Stimulated activated CD4-positive, alpha-beta T cell treated with anti-CD3 and anti-CD28 coated beads, Interleukin-1b, Interleukin-23, amount 100 ng/mL, for 48 hours (primary cell): ENCODE measurements around the gene PRR16.

Experiments used
- DNase-seq: peaks from one replicate; pipeline ENCODE4 v3.0.0-alpha.2; 2020

PRR16 gene

DNA sequence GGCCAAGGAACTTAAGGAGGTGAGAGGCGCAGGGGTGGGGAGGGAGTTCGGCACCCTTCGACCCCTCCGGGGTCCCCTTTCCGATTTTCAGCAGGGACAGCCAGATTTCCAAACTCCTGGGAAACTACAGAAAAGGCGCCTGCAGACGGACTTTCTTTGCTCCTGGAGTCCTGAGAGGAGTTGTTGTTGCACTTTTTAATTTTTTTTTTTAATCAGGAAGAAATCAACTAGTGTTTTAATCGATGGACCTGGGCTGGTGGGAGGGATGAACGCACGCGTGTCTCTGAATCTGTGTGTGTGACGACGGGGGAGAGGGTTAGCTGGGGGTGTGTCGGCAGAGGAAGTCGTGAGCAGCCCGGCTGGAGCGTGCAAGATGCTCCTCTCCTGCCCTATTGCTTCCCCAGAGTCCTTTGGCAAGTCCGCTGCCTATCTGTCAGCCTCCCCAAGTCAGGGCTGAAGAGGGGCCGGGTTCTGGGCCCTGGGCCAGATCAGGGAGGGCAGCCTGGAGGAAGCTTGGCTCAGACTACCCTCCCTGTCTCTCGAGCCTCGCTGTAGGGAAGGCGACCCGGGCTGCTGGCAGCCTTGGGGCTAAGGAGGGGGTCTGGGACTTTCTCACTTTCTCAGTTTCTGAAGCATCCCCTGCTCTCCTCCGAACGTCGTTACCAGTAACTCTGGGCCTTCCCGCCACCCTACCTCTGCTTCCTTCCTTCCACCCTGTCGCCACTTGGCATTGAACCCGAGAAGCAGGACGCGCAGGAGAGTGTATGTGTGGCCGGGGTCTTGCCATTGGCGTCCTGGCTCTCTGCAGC, 731 bp downstream of the PRR16 start:
- DNase-seq, result no peak

DNA sequence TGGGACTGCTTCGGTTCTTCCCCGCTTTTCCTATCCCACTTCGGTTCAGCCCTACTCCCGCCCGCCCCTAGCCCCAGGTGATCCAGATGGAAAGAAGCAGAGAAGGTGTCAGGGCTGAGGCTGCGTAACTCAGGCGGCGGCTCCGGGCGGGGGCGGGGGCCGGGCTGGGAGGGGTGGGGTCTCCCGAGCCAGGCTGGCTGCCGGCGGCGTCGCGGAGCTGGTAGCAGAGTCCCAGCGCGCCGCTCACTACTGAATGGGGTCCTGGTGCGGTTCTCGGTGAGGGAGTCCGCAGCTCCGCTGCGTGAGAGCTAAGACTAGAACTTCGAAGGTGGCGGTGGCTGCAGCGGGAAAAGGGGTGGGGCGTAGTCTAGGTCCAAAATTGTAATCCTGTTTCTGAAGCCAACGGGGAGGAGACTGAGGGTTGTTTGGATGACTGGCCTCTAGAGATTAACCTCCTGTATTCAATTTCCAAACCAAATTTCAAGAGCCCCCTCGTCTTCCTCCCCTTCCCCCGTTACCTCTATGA, 1.4 kb downstream of the PRR16 start:
- DNase-seq, result no peak

DNA sequence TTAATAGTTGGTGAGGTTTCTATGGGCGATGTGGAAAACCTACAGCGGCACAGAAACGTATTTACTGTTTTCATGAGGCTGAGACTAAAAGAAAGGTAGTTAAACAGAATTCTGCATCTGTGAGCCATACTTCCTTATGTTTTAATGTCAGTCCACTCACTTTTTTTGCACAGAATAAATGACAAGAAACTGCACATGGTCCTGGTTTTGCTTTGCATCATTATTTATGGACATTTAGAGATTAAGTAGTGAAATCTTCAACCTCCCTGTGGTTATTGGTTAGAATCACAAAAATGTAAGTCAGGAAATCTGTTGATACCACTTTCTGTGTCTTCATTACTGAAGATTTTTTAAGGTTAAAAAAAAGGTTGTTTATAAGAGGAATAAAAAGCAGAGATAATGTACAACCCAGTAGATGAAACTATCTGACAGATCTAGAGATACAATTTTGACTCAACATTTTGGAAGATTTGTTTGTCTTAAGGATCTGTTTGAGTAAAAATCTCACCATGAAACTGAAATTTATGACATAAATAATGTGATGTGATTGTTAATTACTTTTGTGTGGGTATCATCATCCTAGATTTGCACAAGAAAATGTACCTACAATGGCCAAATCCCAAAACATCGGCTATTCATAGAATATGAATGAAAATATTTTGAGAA, 2.4 kb downstream of the PRR16 start:
- DNase-seq, result no peak

- no peak for DNase-seq
These were observed 7.9 kb downstream of the PRR16 start for GRCh38 chr5:120471971-120472370.

GRCh38 chr5:120472911-120473310, 8.8 kb downstream of the PRR16 start:
- DNase-seq, result no peak

DNA sequence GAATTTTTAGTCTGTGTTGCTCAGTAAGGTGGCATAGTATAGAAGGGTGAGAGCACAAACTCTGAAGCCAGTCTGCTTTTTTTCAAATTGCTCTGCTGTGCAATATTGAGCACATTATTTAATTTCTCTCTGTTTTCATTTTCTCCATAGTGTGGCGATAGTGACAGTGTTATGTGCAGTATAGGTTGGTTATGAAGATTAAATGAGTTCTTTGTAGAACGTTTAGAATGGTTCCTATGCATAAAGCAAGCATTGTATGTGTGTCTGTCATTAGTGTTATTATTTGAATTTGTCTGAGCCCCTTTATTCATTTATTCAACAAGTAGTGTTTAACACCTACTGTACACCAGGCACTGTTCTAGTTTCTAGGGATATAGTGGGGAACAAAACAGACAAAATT, 9.2 kb downstream of the PRR16 start:
- DNase-seq, result no peak

DNA sequence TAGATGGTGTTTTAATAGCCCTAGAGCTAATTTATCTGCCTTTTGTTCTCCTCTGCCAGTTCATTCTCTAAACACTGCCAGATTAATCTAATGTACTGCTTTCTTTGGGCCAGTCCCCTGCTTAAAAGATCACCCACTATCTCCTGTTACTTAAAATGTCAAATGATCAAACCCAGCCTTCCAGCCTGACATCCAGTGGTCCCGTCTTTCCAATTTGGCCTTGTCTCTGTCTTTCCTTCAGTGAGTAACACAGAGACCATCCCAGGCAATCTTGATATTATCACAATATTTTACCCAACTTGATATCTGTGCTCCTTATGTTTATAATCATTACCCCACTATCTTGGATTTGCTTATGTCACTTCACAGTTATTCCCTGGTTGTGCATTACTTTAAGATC, 12.0 kb downstream of the PRR16 start:
- DNase-seq, result no peak

- no peak for DNase-seq
These were observed 15.0 kb downstream of the PRR16 start for GRCh38 chr5:120479066-120479465.

GRCh38 chr5:120499876-120500563, 35.9 kb downstream of the PRR16 start:
- no peak for DNase-seq

DNA sequence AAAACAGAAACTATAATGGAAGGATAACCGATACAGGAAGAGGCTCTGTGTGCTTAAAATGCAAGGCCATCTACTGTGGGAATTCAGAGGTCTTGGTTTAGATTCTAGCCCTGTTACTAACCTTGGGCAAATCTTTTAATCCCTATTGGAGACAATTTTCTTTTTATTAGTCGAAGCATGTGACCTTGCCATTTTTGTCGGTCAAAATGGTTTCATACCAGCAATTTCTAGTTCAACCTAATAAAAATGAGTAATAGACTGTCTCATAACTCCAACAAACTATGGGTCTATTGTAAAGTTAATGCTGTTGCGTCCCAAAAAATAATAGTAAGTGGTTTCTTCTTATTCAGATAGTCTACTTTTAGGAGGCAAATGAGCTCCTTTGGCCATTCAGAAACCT, 38.4 kb downstream of the PRR16 start:
- no peak for DNase-seq

GRCh38 chr5:120503341-120503740, 39.2 kb downstream of the PRR16 start:
- no peak for DNase-seq

DNA sequence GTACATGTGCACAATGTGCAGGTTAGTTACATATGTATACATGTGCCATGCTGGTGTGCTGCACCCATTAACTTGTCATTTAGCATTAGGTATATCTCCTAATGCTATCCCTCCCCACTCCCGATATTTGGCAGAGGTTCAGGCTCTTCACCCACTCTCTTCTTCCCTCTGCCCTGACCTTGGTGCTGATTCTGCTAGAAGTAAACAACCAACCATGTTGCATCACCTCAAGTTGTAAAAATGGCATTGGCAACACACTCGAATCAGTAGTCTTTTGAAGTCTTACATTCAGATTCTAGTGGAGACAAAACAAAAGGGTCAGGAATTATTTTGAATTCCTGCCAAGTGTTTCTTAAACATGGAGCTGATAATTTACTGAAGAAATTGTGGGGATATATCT, 40.0 kb downstream of the PRR16 start:
- DNase-seq, result no peak

DNA sequence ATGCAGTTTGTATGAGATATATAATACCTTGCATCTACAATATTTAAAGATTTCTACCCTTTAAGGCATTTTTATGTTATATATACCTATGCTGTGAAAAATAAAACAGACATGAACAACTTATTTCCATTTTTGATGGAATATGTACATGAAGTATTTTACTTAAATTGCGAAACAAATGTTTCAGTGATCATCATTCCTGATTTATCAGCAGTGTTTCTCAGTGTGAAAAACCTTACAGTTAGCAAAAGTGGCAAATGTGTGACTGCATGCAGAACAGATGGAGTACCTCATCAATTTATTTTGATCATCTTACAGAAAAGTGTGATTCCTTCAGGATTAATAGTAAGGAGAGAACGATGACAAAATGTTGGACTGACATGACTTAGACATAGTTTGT, 43.1 kb downstream of the PRR16 start:
- no peak for DNase-seq

DNA sequence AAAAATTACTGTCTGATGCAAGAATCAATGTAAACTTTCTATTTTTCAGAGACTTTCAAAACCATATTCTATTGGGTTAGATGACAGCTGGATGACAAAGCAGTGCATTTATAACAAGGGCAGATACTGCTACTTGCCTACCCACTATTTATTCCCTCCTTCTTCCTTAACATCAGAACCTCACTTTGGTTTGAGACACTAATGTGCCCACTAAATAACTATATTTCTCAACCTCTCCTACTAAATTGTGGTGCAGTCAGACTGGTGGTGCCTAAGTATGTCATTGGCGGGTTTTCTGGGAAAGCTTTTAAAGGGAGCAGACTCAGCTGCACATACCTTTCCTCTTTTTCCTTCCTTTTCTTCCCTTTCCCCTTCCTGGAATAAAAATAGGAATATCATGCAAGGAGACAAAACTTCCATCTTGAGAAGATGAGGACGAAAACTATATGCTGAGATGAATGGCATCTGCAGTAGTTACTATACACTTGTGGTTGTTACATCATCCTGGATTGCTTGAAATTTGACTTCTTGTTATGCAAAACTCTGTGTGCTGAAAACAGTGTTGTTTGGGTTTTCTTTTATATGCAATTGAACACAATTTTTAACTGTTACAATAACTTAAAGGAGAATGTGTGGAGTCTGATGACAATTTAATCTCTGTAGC, 43.8 kb downstream of the PRR16 start:
- DNase-seq, result no peak

GRCh38 chr5:120509053-120509452, 45.0 kb downstream of the PRR16 start:
- DNase-seq, result no peak

GRCh38 chr5:120510098-120510637, 46.1 kb downstream of the PRR16 start:
- no peak for DNase-seq

DNA sequence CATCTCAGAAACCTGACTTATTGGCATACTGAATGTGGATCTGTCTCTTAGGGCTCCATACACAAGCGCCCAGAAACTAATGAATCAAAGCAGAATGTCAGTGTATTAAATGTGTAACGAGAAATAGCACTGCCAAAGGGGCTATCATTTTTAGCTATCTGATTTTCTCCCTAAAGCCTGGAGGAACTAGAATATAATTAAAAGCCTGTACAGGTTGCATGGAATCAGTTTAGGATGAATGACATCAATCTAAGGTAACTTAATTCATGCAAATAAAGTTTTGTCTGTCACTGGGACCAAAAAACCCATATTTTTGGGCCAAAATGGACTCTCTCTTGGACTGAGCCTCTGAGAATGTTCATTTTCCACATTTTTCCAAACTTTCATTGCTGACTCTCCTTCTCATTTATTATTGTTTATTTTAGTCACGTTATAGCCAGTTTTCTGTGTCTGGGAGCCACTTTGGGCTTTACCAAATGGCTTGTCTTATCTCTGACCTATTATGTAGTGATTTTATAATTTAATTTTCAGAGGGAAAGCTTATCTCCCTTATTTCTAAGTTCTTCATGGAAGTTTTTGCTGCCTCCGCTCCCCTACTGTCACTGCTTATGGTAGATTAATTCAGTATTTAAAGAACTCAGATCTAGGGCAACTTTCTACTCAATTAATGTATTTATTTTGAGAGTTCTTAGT, 47.0 kb downstream of the PRR16 start:
- DNase-seq, result no peak

- DNase-seq, result no peak
These were observed 48.0 kb downstream of the PRR16 start for GRCh38 chr5:120512068-120512467.

DNA sequence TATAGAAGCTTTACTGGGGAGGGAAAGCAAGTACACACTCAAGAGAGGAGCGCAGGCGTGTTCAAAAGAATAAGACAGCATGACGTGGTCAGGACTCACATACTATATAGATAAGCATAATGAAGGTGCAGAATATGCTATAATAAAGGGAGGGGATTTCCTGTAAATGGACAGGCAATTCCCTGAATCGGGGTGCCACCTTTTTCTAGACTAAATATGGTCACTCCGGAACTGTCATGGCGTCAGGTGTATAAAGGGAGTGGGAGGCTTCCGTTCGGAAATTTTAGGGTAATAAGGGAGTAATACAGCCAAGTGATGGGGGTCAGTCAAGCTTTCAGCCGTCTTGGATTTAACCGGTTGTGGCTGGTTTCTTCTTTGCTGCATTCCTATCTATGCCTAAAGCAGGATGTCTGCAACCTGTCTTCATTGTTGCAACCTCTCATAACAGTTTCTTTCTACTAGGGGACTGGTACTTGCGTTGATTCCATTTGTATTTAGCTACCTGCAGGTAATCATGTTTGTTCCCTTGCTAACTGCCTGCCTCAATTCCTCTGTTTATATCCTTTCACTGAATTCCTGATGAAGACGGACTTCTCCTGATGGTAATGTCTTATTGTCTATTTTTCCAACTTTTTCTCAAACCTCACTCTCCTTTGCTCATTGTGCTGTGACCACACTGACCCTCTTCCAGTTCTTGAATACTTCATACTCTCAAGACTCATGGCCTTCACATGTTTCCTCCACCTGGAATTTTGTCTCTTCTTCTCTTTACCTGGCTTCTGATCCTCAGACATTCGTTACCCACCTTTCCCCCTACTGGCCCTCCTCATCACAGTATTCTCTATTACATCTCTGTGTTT, 48.9 kb downstream of the PRR16 start:
- DNase-seq, result no peak

DNA sequence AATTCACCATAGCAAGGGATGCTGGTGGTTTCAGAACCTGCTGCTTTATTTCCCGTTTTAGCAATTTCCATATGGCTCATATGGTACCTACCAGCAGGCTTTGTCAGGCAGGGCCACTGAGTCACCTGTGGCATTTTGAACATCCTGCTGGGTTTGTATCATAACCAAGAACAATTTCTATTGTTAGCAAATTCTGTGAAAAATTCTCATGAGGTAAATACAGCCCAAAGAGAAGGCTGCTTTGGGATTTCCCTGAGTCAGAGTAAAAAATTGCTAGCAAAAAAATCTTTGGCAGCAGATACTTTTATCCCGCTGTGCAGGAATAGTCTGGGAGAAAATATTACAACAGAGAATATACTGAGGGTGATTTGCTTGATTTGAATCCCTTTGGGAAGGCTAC, 52.7 kb downstream of the PRR16 start:
- DNase-seq, result no peak

DNA sequence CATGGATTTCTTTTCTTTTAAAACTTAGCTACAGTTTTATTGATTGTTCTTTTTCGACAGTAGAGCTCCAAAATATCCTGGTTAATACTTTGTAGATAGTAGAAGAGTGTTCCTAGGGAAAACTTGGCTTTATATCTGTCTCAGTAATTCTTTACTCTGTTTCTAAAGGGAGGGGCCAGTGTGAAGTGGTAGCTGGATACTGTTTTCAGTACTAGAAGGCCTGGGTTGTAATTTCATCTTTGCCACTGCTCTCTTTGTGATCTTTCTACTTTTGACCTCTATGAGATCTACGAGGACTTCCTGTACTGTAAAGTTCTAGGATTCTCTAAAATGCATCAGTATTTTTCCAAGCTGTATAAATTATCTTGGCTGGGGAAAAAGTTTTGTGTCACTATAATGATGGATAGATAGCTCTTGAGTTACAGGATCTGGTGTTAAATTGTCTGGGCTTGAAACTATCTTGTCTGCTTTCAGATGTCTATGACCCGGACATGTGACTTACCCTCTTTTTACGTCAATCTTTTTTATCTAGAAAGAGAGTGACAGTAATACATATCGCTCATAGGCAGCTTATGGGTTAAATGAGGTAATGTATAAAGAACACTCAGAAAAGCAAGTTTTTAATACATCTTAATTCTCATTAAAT, 53.6 kb downstream of the PRR16 start:
- no peak for DNase-seq
